ENCODE measurements around the gene SYNDIG1.

The SYNDIG1 gene

DNA sequence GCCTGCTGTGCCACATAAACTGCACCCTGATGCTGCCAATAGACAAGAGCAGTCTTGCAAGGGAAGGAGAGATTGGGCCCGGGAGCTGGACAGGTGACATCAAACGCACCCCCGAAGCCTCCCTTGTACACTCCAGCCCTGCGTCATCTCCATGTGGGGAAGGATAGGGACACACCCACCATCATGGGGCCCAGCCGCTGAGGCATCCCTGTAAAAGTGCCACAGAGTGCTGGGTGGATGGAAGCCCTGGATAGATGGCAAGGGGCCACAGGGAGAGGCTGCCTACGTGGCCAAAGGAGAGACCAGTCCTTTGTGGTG, 117.1 kb downstream of the SYNDIG1 start:
- no peak overlapping the region for H3K4me3 ChIP-seq (ENCODE audit: low read depth, low read length)
- no peak for DNase-seq (ENCODE audit: low read depth)
- TF ChIP-seq, protein P1, sequence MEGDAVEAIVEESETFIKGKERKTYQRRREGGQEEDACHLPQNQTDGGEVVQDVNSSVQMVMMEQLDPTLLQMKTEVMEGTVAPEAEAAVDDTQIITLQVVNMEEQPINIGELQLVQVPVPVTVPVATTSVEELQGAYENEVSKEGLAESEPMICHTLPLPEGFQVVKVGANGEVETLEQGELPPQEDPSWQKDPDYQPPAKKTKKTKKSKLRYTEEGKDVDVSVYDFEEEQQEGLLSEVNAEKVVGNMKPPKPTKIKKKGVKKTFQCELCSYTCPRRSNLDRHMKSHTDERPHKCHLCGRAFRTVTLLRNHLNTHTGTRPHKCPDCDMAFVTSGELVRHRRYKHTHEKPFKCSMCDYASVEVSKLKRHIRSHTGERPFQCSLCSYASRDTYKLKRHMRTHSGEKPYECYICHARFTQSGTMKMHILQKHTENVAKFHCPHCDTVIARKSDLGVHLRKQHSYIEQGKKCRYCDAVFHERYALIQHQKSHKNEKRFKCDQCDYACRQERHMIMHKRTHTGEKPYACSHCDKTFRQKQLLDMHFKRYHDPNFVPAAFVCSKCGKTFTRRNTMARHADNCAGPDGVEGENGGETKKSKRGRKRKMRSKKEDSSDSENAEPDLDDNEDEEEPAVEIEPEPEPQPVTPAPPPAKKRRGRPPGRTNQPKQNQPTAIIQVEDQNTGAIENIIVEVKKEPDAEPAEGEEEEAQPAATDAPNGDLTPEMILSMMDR (IDR thresholded peaks at IDR 0.05; ENCODE audit: low read depth, low read length, missing control alignments): no peak

DNA sequence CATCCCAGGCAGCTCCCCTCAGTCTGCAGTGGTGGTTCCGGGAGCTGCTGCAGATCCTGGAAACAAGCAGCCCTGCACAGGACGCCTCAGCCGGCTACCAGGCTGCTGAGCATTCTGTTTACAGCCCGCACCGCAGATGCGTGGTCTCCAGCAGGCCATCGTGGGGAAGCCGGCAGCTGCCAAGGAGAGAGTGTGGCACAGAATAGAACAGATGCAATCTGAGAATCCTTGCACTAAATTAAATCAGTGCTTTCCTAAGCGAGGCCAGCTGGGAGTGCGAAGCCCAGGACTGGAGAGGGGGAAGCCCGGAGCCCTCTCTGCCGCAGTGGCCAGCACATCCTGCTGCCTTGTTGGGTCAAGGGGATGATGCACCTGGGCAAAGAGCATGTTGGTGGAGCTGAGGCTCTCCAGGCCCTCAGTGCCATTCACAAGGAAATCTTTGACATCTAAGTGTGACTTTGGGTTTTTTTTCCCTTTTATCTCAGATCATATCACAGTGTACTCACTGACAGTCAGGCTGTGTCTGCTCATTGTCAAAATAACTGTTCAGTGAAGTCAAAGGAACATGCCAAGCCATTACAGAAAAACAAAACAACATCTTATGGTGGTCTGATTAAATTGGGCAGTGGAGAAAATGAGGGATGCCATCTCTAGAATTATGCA, 118.1 kb downstream of the SYNDIG1 start:
- H3K4me3 ChIP-seq (ENCODE audit: low read depth, low read length): no peak overlapping the region
- DNase-seq (ENCODE audit: low read depth): no peak

DNA sequence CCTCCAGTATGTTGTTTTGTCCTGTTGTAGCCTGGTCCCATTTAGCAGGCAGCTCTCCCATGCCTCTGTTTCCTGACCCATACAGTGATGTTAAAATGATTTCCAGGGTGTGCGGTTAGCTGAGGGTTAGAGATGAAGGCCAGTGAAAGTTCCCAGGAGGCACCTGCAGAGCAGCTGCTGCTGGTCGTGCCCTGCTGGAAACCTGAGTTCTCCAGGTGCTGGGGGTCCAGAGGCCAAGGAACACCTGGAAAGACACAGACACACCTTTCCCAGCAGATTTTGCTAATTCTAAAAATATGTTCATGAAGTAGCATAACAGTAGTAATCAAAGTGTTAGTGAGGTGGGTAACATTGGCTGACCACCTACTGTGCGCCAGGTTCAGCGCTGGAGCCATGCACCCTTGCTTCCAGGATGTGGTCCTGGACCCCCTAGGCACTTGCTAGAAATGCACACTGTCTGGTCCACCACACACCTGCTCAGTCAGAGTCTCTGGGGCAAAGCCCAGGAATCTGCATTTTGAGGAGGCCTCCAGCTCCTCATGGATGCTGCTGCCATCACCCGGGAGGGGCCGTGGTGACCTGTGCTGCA, 118.7 kb downstream of the SYNDIG1 start:
- TF ChIP-seq, protein P1 (IDR thresholded peaks at IDR 0.05; ENCODE audit: low read depth, low read length, missing control alignments): no peak
- H3K4me3 ChIP-seq (ENCODE audit: low read depth, low read length): no peak overlapping the region
- no peak for DNase-seq (ENCODE audit: low read depth)

More for the DNA sequence above, 118.1 kb downstream of the SYNDIG1 start:
- TF ChIP-seq, protein P1 (IDR thresholded peaks at IDR 0.05; ENCODE audit: low read depth, low read length, missing control alignments): no peak

DNA sequence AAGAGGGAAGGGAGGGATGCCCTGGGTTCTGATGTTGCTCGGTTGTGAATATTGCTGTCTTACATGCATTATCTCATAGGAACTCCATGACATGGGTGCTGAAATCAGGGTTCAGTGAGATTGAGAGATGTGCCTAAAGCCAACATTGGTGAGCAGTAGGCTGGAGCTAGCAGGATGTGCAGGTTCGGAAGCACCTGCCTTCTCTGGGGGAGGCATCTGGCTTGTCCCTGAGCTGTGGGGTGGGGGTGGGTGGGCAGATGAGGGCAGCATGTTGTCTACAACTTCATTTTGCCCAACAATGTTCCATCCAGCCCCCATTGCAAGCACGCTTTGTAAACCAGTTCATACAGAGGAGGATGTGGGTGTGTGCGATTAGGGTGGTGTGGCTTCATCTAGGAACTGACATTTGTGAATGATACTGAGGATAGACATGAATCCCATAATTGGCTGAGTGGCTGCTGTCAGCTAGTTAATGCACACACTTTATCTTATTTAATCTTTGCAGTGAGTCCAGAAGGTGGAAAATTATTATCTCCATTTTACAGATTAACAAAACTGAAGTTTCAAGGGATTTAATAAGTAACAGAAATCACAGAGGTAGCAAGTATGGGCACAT, 119.4 kb downstream of the SYNDIG1 start:
- no peak for DNase-seq (ENCODE audit: low read depth)
- TF ChIP-seq, protein P1 (IDR thresholded peaks at IDR 0.05; ENCODE audit: low read depth, low read length, missing control alignments): no peak
- H3K4me3 ChIP-seq (ENCODE audit: low read depth, low read length): no peak overlapping the region

DNA sequence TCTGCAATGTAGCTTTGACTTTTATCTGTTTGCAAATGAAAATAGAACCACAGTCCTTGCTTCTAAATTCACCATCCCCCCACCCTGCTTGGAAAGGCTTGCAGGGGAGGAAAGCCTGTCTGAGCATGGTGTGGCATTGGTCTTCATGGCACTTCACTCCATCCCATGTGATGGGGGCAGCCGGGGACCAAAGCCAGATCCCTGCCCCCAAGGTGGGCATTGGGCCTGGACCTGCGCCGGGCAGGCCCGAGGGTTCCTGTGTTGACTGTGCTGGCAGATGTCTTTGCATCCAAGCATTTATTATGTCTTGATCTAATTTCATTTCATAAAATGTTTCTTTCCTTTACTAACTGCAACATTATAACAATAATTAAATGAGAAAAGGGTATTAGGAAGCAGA, 120.0 kb downstream of the SYNDIG1 start:
- DNase-seq (ENCODE audit: low read depth): no peak
- TF ChIP-seq, protein P1 (IDR thresholded peaks at IDR 0.05; ENCODE audit: low read depth, low read length, missing control alignments): no peak

DNA sequence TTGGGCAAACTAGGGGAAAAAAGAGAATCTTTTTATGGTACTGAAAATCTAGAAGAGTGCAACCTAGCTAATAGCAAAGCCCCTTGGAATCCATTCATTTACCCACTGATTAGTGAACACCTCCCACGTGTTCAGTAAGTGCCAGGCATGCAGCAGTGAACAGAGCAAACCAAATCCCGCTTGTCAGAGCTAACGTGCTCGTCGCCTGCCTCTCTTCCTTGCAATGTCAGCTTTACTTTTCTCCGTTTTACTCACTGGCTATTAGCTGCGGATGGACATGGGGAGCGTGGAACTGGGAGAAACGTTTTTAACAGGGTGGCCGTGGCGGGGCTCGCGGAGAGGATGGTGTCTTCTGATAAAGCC, 120.4 kb downstream of the SYNDIG1 start:
- TF ChIP-seq, protein P1 (IDR thresholded peaks at IDR 0.05; ENCODE audit: low read depth, low read length, missing control alignments): no peak
- DNase-seq (ENCODE audit: low read depth): no peak
- H3K4me3 ChIP-seq (ENCODE audit: low read depth, low read length): no peak overlapping the region

More for the DNA sequence above, 120.0 kb downstream of the SYNDIG1 start:
- no peak overlapping the region for H3K4me3 ChIP-seq (ENCODE audit: low read depth, low read length)
